Measurements from ENCODE around the gene HOXA2.

Gene HOXA2

DNA sequence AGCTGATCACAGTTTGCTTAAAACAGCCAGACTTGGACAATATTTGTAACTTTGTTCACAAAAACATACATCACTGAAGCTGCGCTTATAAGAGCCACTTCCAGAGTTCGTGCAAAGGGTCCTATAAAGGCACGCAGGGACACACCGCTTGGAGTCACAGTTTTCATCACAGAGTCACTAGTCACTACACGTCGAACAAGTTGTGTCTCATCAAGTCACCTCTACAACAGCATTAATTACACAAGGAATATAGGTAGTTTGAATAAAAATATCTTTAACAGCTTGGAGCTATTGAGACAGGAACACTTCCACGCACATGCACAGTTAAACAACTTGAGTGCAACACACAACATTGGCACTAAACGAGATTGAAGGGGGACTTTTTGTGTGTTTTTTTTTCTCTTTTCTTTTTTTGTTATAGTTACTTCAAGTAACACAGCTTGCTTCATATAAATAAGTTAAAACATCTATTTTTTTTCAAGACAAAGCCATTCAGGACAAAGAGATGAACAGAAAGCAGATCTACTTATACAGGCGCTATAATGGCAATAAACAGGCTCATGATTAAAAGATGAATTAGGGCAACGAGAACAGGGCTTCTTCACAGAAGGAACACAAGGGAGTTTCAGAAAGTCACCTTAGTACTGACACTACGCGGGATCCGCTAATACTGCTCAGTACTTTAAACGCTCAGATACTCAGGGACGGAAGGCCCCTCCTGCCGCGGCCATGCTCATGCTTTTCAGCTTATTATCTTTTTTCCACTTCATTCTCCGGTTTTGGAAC is 38.8 kb upstream of the HOXA2 start:
- Histone ChIP-seq H4K20me1 (ENCODE audit: insufficient read depth, low read length) (no peaks in the 10 kb centered on the region), H3K4me1 (ENCODE audit: low read length) (peaks cover 6% of the 10 kb centered on the region; the same call in 1 of the 2 replicates), H3K36me3 (replicated peaks; ENCODE audit: low read depth, low read length) (no peaks in the 10 kb centered on the region), H3K9ac (ENCODE audit: low read length) (no peak overlapping the region), H3K79me2 (ENCODE audit: low read length) (no peaks in the 10 kb centered on the region), H3K9me3 (ENCODE audit: insufficient read depth, low read length) (no peaks in the 10 kb centered on the region), H3K4me3 (ENCODE audit: low read length) (no peak overlapping the region), H3K4me2 (ENCODE audit: low read length) (no peak overlapping the region), H2AFZ (ENCODE audit: low read depth, low read length) (no peak overlapping the region), H3K27ac (ENCODE audit: low read length) (no peak overlapping the region), H3K27me3 (ENCODE audit: low read depth, low read length) (peaks cover 6% of the 10 kb centered on the region)
- no peak for TF ChIP-seq EZH2phosphoT487 (IDR thresholded peaks at IDR 0.05; ENCODE audit: low read depth)
- TF ChIP-seq, protein P1, sequence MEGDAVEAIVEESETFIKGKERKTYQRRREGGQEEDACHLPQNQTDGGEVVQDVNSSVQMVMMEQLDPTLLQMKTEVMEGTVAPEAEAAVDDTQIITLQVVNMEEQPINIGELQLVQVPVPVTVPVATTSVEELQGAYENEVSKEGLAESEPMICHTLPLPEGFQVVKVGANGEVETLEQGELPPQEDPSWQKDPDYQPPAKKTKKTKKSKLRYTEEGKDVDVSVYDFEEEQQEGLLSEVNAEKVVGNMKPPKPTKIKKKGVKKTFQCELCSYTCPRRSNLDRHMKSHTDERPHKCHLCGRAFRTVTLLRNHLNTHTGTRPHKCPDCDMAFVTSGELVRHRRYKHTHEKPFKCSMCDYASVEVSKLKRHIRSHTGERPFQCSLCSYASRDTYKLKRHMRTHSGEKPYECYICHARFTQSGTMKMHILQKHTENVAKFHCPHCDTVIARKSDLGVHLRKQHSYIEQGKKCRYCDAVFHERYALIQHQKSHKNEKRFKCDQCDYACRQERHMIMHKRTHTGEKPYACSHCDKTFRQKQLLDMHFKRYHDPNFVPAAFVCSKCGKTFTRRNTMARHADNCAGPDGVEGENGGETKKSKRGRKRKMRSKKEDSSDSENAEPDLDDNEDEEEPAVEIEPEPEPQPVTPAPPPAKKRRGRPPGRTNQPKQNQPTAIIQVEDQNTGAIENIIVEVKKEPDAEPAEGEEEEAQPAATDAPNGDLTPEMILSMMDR (IDR thresholded peaks at IDR 0.05; ENCODE audit: low read depth, low read length) = no peak

- Histone ChIP-seq H2AFZ (ENCODE audit: low read depth, low read length) (no peak overlapping the region), H3K4me2 (ENCODE audit: low read length) (no peak overlapping the region), H3K27ac (ENCODE audit: low read length) (no peak overlapping the region), H3K27me3 (ENCODE audit: low read depth, low read length) (peaks cover 6% of the 10 kb centered on the region), H4K20me1 (ENCODE audit: insufficient read depth, low read length) (no peaks in the 10 kb centered on the region), H3K9me3 (ENCODE audit: insufficient read depth, low read length) (no peaks in the 10 kb centered on the region), H3K4me1 (ENCODE audit: low read length) (peaks cover 16% of the 10 kb centered on the region), H3K79me2 (ENCODE audit: low read length) (no peaks in the 10 kb centered on the region), H3K9ac (ENCODE audit: low read length) (no peak overlapping the region), H3K4me3 (ENCODE audit: low read length) (no peak overlapping the region), H3K36me3 (replicated peaks; ENCODE audit: low read depth, low read length) (no peaks in the 10 kb centered on the region)
- no peak for TF ChIP-seq EZH2phosphoT487 (IDR thresholded peaks at IDR 0.05; ENCODE audit: low read depth)
Measured at GRCh38 chr7:27140126-27140857, 37.8 kb upstream of the HOXA2 start.

- Histone ChIP-seq H3K4me2 (ENCODE audit: low read length) (no peak overlapping the region), H3K36me3 (replicated peaks; ENCODE audit: low read depth, low read length) (no peaks in the 10 kb centered on the region), H3K79me2 (ENCODE audit: low read length) (no peaks in the 10 kb centered on the region), H2AFZ (ENCODE audit: low read depth, low read length) (no peak overlapping the region), H3K27ac (ENCODE audit: low read length) (no peak overlapping the region), H3K27me3 (ENCODE audit: low read depth, low read length) (peaks cover 6% of the 10 kb centered on the region), H3K4me3 (ENCODE audit: low read length) (no peak overlapping the region), H4K20me1 (ENCODE audit: insufficient read depth, low read length) (peaks cover 6% of the 10 kb centered on the region; the same call in 1 of the 2 replicates), H3K4me1 (ENCODE audit: low read length) (peaks cover 24% of the 10 kb centered on the region), H3K9ac (ENCODE audit: low read length) (no peak overlapping the region), H3K9me3 (ENCODE audit: insufficient read depth, low read length) (no peaks in the 10 kb centered on the region)
- TF ChIP-seq, protein P1 (IDR thresholded peaks at IDR 0.05; ENCODE audit: low read depth, low read length) = no peak
- TF ChIP-seq EZH2phosphoT487 (IDR thresholded peaks at IDR 0.05; ENCODE audit: low read depth) = no peak
Measured at GRCh38 chr7:27139334-27140125, 37.0 kb upstream of the HOXA2 start.

DNA sequence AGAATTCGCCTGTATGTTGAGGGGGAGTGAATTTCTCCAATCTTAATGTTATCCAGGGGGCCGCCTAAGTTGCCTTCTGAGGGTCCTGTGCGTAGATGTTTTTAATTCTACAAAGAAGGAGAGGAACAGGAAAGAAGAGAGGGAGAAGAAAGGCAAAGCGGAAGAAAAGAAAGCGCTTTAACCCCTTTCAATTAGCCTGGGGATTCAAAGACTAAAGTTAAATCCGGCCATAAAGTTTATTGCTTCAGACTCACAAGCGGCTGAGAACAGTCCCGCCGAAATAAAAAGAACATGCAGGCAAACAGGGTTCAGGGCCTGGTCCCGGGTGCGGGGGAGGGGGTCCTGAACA is 36.5 kb upstream of the HOXA2 start:
- Histone ChIP-seq H3K9ac (ENCODE audit: low read length) (no peak overlapping the region), H3K27ac (ENCODE audit: low read length) (no peak overlapping the region), H3K4me3 (ENCODE audit: low read length) (no peak overlapping the region), H3K27me3 (ENCODE audit: low read depth, low read length) (peaks cover 6% of the 10 kb centered on the region), H3K4me2 (ENCODE audit: low read length) (no peak overlapping the region), H2AFZ (ENCODE audit: low read depth, low read length) (no peak overlapping the region), H3K9me3 (ENCODE audit: insufficient read depth, low read length) (no peaks in the 10 kb centered on the region), H4K20me1 (ENCODE audit: insufficient read depth, low read length) (peaks cover 7% of the 10 kb centered on the region; the same call in 1 of the 2 replicates), H3K79me2 (ENCODE audit: low read length) (no peaks in the 10 kb centered on the region), H3K4me1 (ENCODE audit: low read length) (peaks cover 30% of the 10 kb centered on the region), H3K36me3 (replicated peaks; ENCODE audit: low read depth, low read length) (no peaks in the 10 kb centered on the region)
- TF ChIP-seq, protein P1 (IDR thresholded peaks at IDR 0.05; ENCODE audit: low read depth, low read length) = no peak
- TF ChIP-seq EZH2phosphoT487 (IDR thresholded peaks at IDR 0.05; ENCODE audit: low read depth) = no peak

Measured in OCI-LY3 (cell line).